BLaER1 treated with 17β-estradiol and CSF1 and Interleukin-3, amounts not matched to agents 10 nM and 100 nM (cell line): ENCODE data around the gene PDX1.

Source experiments
- H3K27ac ChIP-seq, 11 experiments: shearing (Covaris generic); formaldehyde crosslinking; 2 replicates each; pipeline ENCODE4 v1.8.1; 2022
- H3K27me3 ChIP-seq, 11 experiments: shearing (Covaris generic); formaldehyde crosslinking; 2 replicates each; pipeline ENCODE4 v1.8.1; 2022
- H3K36me3 ChIP-seq, 11 experiments: shearing (Covaris generic); formaldehyde crosslinking; 2 replicates each; pipeline ENCODE4 v1.8.1; 2022
- H3K4me1 ChIP-seq, 10 experiments: shearing (Covaris generic); formaldehyde crosslinking; 2 replicates each; pipeline ENCODE4 v1.8.1; 2022
- H3K4me2 ChIP-seq, 11 experiments: shearing (Covaris generic); formaldehyde crosslinking; 2 replicates each; pipeline ENCODE4 v1.8.1; 2022
- H3K4me3 ChIP-seq, 10 experiments: shearing (Covaris generic); formaldehyde crosslinking; 2 replicates each; pipeline ENCODE4 v1.8.1; 2022
- H3K9ac ChIP-seq, 11 experiments: shearing (Covaris generic); formaldehyde crosslinking; 2 replicates each; pipeline ENCODE4 v1.8.1; 2022
- H3K9me3 ChIP-seq, 11 experiments: shearing (Covaris generic); formaldehyde crosslinking; replicated peaks in 1 of 11; 2 replicates each; pipeline ENCODE4 v1.8.1; 2022
- H4K20me1 ChIP-seq, 11 experiments: shearing (Covaris generic); formaldehyde crosslinking; 2 replicates each; pipeline ENCODE4 v1.8.1; 2022
- Cebpa-rat ChIP-seq, 11 experiments: shearing (Covaris generic); IDR thresholded peaks; 2 replicates each; pipeline ENCODE4 v1.8.1; 2022

PDX1 gene

DNA sequence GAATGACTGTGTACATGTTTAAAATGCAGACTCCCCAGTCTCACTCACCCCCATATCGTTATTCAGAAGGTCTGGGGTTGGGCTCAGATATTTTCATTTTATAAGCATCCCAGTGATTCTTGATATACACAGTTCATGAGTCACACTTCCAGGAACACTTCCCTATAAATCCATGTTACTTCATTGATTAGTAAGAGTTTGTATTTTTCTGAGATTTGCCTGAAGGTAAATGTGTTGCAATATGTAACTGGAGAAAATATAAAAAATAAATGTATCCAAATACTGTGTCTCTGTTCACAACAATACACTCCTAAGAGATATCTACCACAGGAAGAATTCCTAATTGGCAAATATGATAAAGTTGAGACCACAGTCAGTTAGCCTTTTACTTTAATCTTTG lies 6.6 kb upstream of the PDX1 start:
- peaks cover 34 to 70% (median 58%) of the 10 kb centered on the region in 11 experiments for H3K27me3 ChIP-seq
- no peak overlapping the region for H3K4me2 ChIP-seq

DNA sequence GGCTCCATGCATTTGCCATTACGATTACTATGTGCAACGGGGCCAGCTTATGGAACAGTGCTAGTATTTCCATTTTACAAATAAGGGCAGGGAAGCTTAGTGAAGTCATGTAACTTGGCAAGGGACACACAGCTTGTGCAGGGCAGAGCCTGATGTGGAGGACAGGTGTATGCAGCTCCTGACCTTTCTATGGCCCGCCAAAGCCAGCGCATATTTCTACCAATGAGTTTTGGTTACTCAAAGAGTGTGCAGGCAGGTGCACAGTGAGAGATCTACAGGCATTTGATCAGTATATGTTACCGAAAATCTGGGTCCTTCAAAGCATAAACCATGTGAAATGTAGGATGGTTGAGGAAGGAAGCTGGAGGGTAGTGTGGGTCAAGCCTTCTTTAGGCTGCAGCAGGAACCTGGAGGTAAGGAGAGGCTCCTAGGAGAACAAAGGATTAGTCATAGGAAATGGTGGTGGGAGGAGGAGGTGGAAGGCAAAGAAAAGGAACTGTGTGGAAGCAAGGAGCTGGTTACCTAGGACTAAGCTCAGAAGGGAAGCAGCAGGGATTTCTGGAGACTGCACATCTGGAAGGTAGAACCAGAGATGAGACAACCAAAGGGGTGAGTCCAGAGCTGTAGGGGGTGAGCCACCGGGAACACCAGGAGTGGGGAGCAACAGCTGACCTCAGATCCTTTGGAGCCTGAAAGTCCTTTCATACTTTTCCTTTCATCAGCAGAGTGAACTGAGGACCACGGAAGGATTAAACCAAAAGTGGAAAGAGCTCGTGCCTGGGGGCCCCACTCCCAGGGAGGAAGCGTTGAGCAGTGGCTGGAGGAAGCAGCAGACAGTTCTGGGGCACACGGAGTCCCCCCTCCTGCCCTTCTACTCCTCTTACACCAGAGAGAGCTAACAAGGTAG lies 4.2 kb upstream of the PDX1 start:
- Histone ChIP-seq H4K20me1 (peaks cover 0 to 47% (median 30%) of the 10 kb centered on the region in 11 experiments; a peak in 17 of 22 replicates), H3K9me3 (peaks cover 5 to 25% (median 9%) of the 10 kb centered on the region in 11 experiments; a peak in 10 of 22 replicates), H3K4me3 (no peak overlapping the region), H3K4me1 (peaks cover 1 to 10% (median 4%) of the 10 kb centered on the region in 10 experiments; a peak in 15 of 20 replicates), H3K9ac (no peak overlapping the region), H3K4me2 (no peak overlapping the region), H3K27me3 (peaks cover 57 to 81% (median 75%) of the 10 kb centered on the region in 11 experiments), H3K36me3 (no peaks in the 10 kb centered on the region), H3K27ac (no peak overlapping the region)
- TF ChIP-seq Cebpa-rat (IDR thresholded peaks at IDR 0.05): no peak

More for the DNA sequence above, 6.6 kb upstream of the PDX1 start:
- no peaks in the 10 kb centered on the region; a peak in 1 of 20 replicates for H3K4me1 ChIP-seq
- H3K27ac ChIP-seq: no peak overlapping the region
- H3K9ac ChIP-seq: no peak overlapping the region
- H3K4me3 ChIP-seq: no peak overlapping the region
- H4K20me1 ChIP-seq: peaks cover 0 to 24% (median 8%) of the 10 kb centered on the region in 11 experiments; a peak in 11 of 22 replicates
- peaks cover 0 to 13% (median 4%) of the 10 kb centered on the region in 11 experiments; a peak in 6 of 22 replicates for H3K9me3 ChIP-seq
- no peaks in the 10 kb centered on the region for H3K36me3 ChIP-seq
- no peak for TF ChIP-seq Cebpa-rat (IDR thresholded peaks at IDR 0.05)

DNA sequence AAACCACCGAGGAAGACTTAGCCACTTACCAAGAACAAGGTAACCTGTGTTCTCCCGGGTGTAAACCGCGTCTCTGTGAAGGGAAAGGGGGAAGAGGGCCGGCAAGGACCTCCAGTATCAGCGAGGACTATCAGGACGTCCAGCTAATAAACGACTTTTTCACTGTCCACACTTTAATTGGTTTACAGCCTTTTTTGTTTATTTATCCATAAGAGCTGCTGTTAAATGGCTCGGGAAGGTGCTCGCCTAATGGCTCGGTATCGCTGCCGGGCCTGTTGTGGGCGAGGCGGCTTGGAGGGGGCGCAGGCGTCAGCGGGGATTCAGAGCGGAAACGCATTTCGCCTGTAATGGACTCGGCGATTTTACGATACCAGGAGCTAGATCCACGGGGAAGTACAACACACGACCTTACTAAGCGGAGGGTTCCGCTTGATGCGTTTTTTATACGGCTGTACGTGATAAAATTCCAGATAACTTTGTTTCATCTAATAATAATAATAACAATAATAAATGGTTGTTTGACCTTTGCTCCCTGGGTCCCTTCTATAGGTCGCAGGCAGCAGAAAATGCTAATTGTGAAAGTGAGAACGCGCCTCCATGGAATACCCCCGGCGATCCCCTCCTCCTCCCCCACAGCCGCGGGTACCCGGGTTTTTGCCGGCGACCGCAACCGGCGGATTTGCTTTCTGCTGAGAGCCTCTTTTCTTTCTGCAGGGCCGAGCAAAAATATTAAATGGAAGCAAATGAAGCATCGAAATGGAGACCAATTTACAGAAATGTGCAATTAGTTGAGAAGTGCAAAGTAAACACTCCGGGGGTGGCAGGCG lies 2.5 kb upstream of the PDX1 start:
- Histone ChIP-seq H3K27me3 (peaks cover 75 to 97% (median 91%) of the 10 kb centered on the region in 11 experiments), H3K4me2 (no peak overlapping the region)
- TF ChIP-seq Cebpa-rat (IDR thresholded peaks at IDR 0.05): no peak

DNA sequence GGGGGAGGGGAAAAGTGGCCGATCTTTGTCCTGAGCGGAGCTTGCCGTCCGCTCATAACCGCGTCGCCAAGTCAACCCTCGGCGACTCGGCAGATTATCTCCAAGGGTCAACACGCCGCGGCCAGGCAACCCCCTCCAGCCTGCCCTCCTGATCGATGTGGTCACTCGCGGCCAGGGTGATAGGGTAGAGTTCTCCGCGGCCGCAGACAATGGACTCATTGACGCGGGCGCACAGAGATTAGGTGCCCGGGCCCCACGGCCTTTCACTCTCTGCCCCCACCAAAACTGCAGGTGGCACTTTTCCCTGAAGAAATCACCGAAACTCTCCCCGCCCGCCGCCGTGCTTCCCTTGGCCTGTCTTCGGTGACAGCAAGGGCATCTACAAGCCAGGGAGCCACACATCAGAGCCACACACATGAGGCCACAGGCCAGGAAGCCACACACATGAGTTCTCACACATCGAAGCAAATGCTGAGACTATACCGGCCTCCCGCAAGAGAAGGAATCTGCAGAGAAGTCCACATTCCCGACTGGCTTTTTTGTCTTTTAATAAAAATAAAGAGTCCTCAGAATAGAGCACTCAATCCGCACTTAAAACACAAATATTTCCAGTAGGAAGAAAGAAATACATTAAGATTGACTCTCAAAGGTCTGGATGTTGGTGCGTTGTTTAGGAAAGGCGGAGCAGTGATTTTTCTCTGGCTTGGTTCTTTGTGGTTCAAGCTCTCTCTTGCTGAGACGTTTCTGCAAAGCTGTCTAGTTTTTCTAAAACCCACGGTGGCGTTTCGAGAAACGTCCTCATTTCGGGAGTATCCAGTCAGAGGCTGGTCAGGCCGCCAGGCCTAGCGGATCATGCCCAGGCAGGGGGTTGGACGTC lies 1.5 kb upstream of the PDX1 start:
- Histone ChIP-seq H3K9ac (no peak overlapping the region), H3K27ac (no peak overlapping the region), H3K36me3 (no peaks in the 10 kb centered on the region), H3K9me3 (peaks cover 5 to 38% (median 13%) of the 10 kb centered on the region in 11 experiments; a peak in 11 of 22 replicates), H3K4me2 (no peak overlapping the region), H3K27me3 (peaks cover 85 to 100% (median 100%) of the 10 kb centered on the region in 11 experiments), H4K20me1 (peaks cover 0 to 74% (median 58%) of the 10 kb centered on the region in 11 experiments; a peak in 19 of 22 replicates), H3K4me1 (peaks cover 14 to 32% (median 20%) of the 10 kb centered on the region in 10 experiments; a peak in 18 of 20 replicates), H3K4me3 (no peak overlapping the region)
- TF ChIP-seq Cebpa-rat (IDR thresholded peaks at IDR 0.05): no peak

More for the DNA sequence above, 2.5 kb upstream of the PDX1 start:
- H3K27ac ChIP-seq: no peak overlapping the region
- no peaks in the 10 kb centered on the region for H3K36me3 ChIP-seq
- H4K20me1 ChIP-seq: peaks cover 0 to 65% (median 48%) of the 10 kb centered on the region in 11 experiments; a peak in 19 of 22 replicates
- no peak overlapping the region for H3K4me3 ChIP-seq
- no peak overlapping the region for H3K9ac ChIP-seq
- H3K9me3 ChIP-seq: peaks cover 5 to 29% (median 9%) of the 10 kb centered on the region in 11 experiments; a peak in 10 of 22 replicates
- peaks cover 14 to 28% (median 20%) of the 10 kb centered on the region in 10 experiments; a peak in 18 of 20 replicates for H3K4me1 ChIP-seq

DNA sequence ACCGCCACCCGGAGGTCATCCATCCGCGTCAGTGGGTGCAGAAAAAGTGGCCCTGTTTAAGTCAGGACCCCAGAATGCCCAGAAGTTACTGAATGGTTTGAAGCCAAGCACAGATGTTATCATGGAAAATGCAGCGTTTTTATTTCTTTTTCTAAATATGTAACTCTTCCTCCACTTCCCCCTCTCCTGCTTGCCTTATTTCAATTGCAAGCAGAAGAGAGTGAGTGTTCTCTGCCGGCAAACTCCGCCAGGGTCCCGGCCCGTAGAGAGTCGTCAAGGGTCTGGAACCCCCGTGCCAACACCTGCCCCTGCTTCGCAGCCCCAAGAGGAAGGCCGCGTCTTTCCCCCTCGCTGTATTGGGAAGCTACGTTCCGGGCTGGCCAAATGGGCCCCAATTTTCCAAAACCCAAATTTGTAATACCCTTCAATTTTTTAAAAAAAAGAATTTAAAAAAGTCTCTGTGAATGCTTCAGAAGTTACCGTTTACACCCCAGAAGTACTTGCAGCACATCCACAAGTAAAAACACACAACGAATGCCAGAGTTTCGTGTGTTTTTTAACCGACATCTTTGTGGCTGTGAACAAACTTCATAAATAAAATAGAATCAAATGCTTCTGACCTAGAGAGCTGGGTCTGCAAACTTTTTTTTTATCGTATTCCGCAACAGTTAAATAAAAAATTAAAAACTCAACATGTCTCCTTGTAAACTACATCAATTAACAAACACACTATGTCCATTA lies 712 bp upstream of the PDX1 start:
- Histone ChIP-seq H3K4me3 (peak overlapping the region in 1 of 10 experiments; percentile 58; a peak in 1 of 20 replicates), H3K9ac (no peak overlapping the region), H4K20me1 (peaks cover 0 to 78% (median 62%) of the 10 kb centered on the region in 11 experiments; a peak in 19 of 22 replicates), H3K36me3 (no peaks in the 10 kb centered on the region), H3K4me2 (peak overlapping the region in 2 of 11 experiments; percentile 94 to 98; a peak in 3 of 22 replicates), H3K4me1 (peaks cover 14 to 32% (median 20%) of the 10 kb centered on the region in 10 experiments; a peak in 18 of 20 replicates), H3K27me3 (peaks cover 93 to 100% (median 100%) of the 10 kb centered on the region in 11 experiments), H3K9me3 (peaks cover 11 to 45% (median 21%) of the 10 kb centered on the region in 11 experiments), H3K27ac (no peak overlapping the region)
- TF ChIP-seq Cebpa-rat (IDR thresholded peaks at IDR 0.05): no peak

GRCh38 chr13:27919659-27919933 lies 204 bp upstream of the PDX1 start:
- Histone ChIP-seq H3K9ac (no peak overlapping the region), H3K27me3 (peaks cover 98 to 100% (median 100%) of the 10 kb centered on the region in 11 experiments), H3K9me3 (peaks cover 16 to 50% (median 26%) of the 10 kb centered on the region in 11 experiments), H3K36me3 (no peaks in the 10 kb centered on the region; a peak in 1 of 22 replicates), H3K4me3 (peak overlapping the region; percentile 23 to 69 (median 52); a peak in 14 of 20 replicates), H3K27ac (no peak overlapping the region), H3K4me2 (peak overlapping the region; percentile 44 to 98 (median 69); a peak in 21 of 22 replicates), H3K4me1 (peaks cover 14 to 32% (median 20%) of the 10 kb centered on the region in 10 experiments; a peak in 18 of 20 replicates), H4K20me1 (peaks cover 0 to 83% (median 67%) of the 10 kb centered on the region in 11 experiments; a peak in 19 of 22 replicates)
- TF ChIP-seq Cebpa-rat (IDR thresholded peaks at IDR 0.05): no peak

DNA sequence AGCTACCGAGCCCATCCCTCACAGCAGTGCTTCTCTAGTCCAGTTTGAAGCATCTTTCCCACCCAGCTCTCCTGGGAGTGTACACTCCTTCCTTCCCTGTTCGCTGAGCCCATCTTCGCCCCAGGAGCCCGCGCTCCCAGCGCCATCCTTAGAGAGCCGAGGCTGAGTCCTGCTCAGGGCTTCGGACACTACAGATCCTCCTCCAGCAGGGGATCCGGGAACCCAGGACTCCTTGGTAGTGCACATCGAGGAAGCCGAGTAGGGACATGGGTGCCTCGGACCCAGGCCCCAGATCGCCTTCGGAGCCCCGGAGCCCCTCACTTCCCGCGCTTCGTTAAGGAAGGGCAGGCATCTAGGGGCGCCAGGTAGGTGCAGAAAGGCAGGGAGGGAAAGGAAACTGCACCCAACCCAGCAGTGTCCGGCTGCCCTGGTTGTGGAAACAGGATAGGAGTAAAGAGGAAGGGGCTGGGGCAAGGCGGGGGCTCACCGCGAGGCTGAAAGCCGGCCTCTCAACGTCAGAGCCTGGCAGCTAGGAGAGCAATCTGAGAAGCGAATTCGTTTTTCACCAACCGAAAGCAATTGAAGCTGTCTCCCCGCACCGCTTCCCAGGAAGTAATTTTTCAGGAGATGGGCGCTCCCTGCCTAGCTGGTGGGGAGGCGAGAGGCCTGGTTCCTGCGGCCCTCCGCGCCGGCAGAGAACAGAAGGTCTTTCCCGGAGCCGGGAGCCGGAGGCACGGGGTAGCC lies 1.0 kb downstream of the PDX1 start:
- Histone ChIP-seq H3K9ac (peak overlapping the region in 8 of 11 experiments; percentile 15 to 61 (median 52); a peak in 13 of 22 replicates), H3K36me3 (no peaks in the 10 kb centered on the region; a peak in 1 of 22 replicates), H3K27me3 (peaks cover 100% of the 10 kb centered on the region in 11 experiments), H3K4me2 (peak overlapping the region; percentile 84 to 98 (median 92)), H4K20me1 (peaks cover 0 to 81% (median 70%) of the 10 kb centered on the region in 11 experiments; a peak in 19 of 22 replicates), H3K9me3 (peaks cover 29 to 62% (median 38%) of the 10 kb centered on the region in 11 experiments), H3K27ac (no peak overlapping the region), H3K4me1 (peaks cover 14 to 32% (median 20%) of the 10 kb centered on the region in 10 experiments; a peak in 18 of 20 replicates), H3K4me3 (peak overlapping the region; percentile 53 to 69 (median 59))
- no peak for TF ChIP-seq Cebpa-rat (IDR thresholded peaks at IDR 0.05)
